ENCODE results near the gene ERG.

GRCh38 chr21:38358098-38358497 lies 140.2 kb downstream of the ERG start:
- TF ChIP-seq CEBPB (IDR thresholded peaks at IDR 0.05; ENCODE audit: low read depth, low read length): no peak
- TF ChIP-seq POLR2AphosphoS5 (IDR thresholded peaks at IDR 0.05; ENCODE audit: low read depth, low read length): no peak
- no peak for TF ChIP-seq TCF12 (IDR thresholded peaks at IDR 0.05; ENCODE audit: low read depth, low read length)
- TF ChIP-seq CHD7 (IDR thresholded peaks at IDR 0.05; ENCODE audit: insufficient replicate concordance, low read length): no peak
- no peak for TF ChIP-seq CTCF (IDR thresholded peaks at IDR 0.05; ENCODE audit: control extremely low read depth in 1 of 3, insufficient read depth in 1 of 3, low read depth in 1 of 3, low read length in 3 of 3)
- no peak for TF ChIP-seq SIRT6 (IDR thresholded peaks at IDR 0.05; ENCODE audit: low read length)
- peak; percentile 60; the same call in 1 of the 2 replicates for TF ChIP-seq KDM1A (IDR thresholded peaks at IDR 0.05; ENCODE audit: borderline replicate concordance, low read length)

Data from H1 (cell line).